ENCODE measurements around the gene RDH11. TPM values are rescaled to one million over a fixed set of nuclear protein-coding genes. Genes with fewer than 3 reads are reported as not detected.
A peak's percentile ranks its signal among the peaks of the same experiment; 100 is the strongest.

Gene RDH11
- total and polyA plus RNA-seq, 2 experiments from 2014 or later: 95.2 to 139 TPM

DNA sequence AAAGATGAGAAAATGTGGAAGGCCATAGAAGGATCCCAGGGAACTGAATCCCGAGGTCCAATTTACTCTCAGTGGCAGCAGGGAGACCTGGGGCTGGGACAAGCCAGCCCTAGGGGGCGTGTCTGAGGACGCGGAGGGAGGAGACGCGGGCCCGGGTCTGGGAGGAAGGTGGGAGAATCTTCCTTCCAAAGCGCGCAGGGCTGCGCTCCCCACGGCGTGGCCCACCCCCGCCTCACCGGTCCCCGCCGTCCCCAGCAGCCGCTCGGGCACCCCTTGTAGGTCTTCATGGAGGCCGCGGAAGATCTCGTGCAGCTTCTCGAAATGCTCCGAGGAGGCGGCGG lies 21.5 kb downstream of the RDH11 start (continued):
- TF ChIP-seq, protein P1, sequence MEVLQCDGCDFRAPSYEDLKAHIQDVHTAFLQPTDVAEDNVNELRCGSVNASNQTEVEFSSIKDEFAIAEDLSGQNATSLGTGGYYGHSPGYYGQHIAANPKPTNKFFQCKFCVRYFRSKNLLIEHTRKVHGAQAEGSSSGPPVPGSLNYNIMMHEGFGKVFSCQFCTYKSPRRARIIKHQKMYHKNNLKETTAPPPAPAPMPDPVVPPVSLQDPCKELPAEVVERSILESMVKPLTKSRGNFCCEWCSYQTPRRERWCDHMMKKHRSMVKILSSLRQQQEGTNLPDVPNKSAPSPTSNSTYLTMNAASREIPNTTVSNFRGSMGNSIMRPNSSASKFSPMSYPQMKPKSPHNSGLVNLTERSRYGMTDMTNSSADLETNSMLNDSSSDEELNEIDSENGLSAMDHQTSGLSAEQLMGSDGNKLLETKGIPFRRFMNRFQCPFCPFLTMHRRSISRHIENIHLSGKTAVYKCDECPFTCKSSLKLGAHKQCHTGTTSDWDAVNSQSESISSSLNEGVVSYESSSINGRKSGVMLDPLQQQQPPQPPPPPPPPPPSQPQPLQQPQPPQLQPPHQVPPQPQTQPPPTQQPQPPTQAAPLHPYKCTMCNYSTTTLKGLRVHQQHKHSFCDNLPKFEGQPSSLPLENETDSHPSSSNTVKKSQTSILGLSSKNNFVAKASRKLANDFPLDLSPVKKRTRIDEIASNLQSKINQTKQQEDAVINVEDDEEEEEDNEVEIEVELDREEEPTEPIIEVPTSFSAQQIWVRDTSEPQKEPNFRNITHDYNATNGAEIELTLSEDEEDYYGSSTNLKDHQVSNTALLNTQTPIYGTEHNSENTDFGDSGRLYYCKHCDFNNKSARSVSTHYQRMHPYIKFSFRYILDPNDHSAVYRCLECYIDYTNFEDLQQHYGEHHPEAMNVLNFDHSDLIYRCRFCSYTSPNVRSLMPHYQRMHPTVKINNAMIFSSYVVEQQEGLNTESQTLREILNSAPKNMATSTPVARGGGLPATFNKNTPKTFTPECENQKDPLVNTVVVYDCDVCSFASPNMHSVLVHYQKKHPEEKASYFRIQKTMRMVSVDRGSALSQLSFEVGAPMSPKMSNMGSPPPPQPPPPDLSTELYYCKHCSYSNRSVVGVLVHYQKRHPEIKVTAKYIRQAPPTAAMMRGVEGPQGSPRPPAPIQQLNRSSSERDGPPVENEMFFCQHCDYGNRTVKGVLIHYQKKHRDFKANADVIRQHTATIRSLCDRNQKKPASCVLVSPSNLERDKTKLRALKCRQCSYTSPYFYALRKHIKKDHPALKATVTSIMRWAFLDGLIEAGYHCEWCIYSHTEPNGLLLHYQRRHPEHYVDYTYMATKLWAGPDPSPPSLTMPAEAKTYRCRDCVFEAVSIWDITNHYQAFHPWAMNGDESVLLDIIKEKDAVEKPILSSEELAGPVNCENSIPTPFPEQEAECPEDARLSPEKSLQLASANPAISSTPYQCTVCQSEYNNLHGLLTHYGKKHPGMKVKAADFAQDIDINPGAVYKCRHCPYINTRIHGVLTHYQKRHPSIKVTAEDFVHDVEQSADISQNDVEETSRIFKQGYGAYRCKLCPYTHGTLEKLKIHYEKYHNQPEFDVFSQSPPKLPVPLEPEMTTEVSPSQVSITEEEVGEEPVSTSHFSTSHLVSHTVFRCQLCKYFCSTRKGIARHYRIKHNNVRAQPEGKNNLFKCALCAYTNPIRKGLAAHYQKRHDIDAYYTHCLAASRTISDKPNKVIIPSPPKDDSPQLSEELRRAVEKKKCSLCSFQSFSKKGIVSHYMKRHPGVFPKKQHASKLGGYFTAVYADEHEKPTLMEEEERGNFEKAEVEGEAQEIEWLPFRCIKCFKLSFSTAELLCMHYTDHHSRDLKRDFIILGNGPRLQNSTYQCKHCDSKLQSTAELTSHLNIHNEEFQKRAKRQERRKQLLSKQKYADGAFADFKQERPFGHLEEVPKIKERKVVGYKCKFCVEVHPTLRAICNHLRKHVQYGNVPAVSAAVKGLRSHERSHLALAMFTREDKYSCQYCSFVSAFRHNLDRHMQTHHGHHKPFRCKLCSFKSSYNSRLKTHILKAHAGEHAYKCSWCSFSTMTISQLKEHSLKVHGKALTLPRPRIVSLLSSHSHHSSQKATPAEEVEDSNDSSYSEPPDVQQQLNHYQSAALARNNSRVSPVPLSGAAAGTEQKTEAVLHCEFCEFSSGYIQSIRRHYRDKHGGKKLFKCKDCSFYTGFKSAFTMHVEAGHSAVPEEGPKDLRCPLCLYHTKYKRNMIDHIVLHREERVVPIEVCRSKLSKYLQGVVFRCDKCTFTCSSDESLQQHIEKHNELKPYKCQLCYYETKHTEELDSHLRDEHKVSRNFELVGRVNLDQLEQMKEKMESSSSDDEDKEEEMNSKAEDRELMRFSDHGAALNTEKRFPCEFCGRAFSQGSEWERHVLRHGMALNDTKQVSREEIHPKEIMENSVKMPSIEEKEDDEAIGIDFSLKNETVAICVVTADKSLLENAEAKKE (CRISPR knock-in tag; IDR thresholded peaks at IDR 0.05): no peak
- TF ChIP-seq, protein P2, sequence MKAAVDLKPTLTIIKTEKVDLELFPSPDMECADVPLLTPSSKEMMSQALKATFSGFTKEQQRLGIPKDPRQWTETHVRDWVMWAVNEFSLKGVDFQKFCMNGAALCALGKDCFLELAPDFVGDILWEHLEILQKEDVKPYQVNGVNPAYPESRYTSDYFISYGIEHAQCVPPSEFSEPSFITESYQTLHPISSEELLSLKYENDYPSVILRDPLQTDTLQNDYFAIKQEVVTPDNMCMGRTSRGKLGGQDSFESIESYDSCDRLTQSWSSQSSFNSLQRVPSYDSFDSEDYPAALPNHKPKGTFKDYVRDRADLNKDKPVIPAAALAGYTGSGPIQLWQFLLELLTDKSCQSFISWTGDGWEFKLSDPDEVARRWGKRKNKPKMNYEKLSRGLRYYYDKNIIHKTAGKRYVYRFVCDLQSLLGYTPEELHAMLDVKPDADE (IDR thresholded peaks at IDR 0.05): no peak
- no peak for TF ChIP-seq NANOG (IDR thresholded peaks at IDR 0.05; ENCODE audit: borderline replicate concordance)
- TF ChIP-seq, protein P3, sequence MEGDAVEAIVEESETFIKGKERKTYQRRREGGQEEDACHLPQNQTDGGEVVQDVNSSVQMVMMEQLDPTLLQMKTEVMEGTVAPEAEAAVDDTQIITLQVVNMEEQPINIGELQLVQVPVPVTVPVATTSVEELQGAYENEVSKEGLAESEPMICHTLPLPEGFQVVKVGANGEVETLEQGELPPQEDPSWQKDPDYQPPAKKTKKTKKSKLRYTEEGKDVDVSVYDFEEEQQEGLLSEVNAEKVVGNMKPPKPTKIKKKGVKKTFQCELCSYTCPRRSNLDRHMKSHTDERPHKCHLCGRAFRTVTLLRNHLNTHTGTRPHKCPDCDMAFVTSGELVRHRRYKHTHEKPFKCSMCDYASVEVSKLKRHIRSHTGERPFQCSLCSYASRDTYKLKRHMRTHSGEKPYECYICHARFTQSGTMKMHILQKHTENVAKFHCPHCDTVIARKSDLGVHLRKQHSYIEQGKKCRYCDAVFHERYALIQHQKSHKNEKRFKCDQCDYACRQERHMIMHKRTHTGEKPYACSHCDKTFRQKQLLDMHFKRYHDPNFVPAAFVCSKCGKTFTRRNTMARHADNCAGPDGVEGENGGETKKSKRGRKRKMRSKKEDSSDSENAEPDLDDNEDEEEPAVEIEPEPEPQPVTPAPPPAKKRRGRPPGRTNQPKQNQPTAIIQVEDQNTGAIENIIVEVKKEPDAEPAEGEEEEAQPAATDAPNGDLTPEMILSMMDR (conservative IDR thresholded peaks at IDR 0.05; ENCODE audit: low read depth in 2 of 2): peak; percentile 13 to 37; a peak in 3 of 4 replicates

DNA sequence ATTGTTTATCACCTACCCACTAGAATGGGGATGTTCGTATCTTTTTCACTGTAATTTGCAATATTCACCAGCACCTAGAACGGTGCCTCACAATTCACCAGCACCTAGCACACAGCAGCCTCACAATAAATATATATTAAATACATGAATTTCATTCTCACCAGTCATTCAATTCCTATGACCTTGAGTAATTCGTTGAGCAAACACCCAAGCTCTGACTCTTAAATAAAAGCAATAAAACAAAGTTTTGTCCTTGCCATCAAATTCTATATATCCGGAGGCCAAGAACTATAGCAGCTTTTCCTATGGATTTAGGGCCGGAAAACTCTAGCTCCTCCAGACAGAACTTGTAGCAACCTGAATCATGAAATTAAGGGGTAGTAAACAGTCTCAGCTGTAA lies 22.1 kb downstream of the RDH11 start:
- no peak for DNase-seq (ENCODE audit: low spot score)
- H3F3A ChIP-seq (replicated peaks; ENCODE audit: low read depth): peaks cover 15% of the 10 kb centered on the region
- Mint-ChIP-seq H3K36me3 (ENCODE audit: low read depth) (peaks cover 26% of the 10 kb centered on the region), H3K4me3 (peak overlapping the region; percentile 92), H3K4me1 (peaks cover 21% of the 10 kb centered on the region), H3K27me3 (ENCODE audit: insufficient read depth, low read depth, poor library complexity) (peaks cover 8% of the 10 kb centered on the region), H3K9me3 (no peaks in the 10 kb centered on the region), H3K27ac (peak overlapping the region; percentile 82; the same call in 1 of the 2 replicates)
- peaks cover 57% of the 10 kb centered on the region for H3K79me2 ChIP-seq (replicated peaks; ENCODE audit: insufficient read depth)
- peaks cover 24% of the 10 kb centered on the region for H4K20me1 ChIP-seq (replicated peaks; ENCODE audit: insufficient read depth)
- peaks cover 15% of the 10 kb centered on the region for H3K36me3 ChIP-seq (ENCODE audit: insufficient read depth)
- ATAC-seq: no peak
- H2AFZ ChIP-seq: no peak overlapping the region
- peak overlapping the region; percentile 88 for H3K4me3 ChIP-seq
- no peak overlapping the region; the same call in 1 of the 2 replicates for H3K27ac ChIP-seq (ENCODE audit: low read depth)
- H3K27me3 ChIP-seq (ENCODE audit: insufficient read depth): no peaks in the 10 kb centered on the region
- H3K4me1 ChIP-seq (ENCODE audit: insufficient read depth): peaks cover 17% of the 10 kb centered on the region
- H3K4me2 ChIP-seq: peak overlapping the region; percentile 76
- H3K9me2 ChIP-seq (ENCODE audit: insufficient read depth): no peaks in the 10 kb centered on the region
- TF ChIP-seq JUNB (IDR thresholded peaks at IDR 0.05; ENCODE audit: unreplicated experiment): no peak
- TF ChIP-seq POLR2AphosphoS5 (IDR thresholded peaks at IDR 0.05; ENCODE audit: low read depth): no peak
- TF ChIP-seq, protein P1 (CRISPR knock-in tag; IDR thresholded peaks at IDR 0.05): no peak
